ENCODE results near the gene RPL36.
A peak's percentile ranks its signal among the peaks of the same experiment; 100 is the strongest.

RPL36 gene

DNA sequence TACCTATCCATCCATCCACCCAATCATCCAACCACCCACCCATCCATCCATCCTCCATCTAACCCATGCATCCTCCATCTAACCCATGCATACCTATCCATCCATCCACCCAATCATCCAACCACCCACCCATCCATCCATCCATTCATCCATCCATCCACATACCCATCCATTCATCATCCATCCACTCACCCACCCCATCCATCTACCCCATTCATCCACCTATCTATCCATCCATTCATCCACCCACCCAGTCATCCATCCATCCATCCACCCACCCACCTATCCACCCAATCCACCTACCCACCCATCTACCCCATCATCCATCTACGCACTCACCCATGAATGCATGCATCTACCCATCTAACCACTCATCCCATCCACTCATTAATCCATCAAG, 16.3 kb upstream of the RPL36 start:
- no peak for DNase-seq

DNA sequence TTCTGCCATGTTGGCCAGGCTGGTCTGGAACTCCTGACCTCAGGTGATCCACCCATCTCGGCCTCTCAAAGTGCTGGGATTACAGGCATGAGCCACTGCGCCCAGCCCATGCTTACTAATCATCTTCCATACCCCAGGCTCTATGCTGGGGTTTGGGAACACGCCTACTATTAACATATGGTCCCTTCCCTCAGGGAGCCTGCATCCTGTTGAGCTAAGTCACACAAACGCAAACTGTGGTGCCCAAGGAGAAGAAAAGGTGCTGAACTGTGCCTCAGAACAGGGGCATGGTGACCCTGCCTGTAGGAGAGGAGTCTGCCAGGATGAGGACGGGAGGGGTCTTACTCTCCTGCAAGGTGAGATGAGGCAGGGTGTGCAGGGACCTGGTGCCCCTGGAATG, 15.4 kb upstream of the RPL36 start:
- no peak for DNase-seq

DNA sequence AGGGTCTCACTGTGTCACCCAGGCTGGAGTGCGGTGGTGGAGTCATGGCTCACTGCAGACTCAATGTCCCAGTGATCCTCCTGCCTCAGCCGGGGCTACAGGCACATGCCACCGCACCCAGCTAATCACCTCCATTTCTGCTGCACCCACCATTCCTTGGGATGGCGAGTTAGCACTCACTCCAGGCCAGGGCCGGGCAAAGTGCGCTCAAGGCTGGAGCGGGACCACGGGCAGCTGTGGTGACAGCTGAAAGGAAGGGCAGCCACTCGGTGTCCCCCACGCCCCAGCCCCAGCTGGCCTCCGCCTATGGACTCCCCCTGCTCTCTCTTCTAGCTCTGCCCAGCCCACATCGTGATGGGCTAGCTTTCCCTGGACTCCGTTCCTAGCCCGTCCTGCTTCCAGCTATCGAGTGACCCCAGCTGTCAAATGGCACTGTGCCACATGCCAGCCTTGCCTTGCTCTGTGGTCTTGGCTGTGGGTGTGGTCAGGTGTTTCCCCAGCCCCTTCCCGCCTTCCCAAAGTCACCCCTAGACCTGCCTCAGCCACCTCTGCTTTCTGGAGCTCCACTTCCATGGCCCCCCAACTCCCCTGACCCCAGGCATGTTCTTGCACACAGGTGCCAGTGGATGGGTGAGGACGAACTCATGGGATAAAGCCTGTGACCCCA, 13.9 kb upstream of the RPL36 start:
- DNase-seq = no peak

DNA sequence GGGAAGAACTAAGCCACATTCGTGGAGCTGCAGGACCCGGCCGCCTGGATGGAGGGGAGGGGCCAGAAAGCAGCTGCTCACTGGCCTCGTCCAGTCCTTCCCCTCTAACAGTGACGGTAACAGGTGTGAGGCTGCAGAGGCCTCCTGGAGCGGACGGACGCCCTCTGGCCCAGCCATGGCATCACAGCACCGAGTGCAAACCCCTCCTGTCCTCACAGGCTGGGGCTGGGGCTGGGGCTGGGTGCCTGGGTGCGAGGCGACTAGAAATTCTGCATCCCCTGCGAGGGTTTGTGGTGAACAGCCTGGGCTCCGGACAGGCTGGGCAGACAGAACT, 13.4 kb upstream of the RPL36 start:
- DNase-seq = no peak

DNA sequence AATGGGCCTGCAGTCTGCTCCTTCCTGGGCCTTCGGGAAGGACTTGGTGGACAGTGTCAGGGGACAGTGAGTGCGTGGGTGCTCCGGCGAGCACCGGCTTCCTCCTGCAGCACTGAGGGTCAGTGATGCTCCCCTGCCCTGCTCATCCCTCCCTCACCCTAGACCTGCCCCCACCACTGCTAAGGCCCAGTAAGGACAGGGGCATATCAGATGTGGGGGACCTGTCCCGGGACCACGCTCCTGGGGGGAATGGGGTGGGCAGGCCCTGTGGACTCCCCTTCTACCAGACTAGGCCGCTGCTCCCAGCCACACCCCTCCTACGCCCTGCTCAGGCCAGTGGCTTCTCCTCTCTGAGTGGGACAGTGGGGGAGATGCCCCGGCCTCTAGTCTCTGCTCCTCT, 13.0 kb upstream of the RPL36 start:
- no peak for DNase-seq

DNA sequence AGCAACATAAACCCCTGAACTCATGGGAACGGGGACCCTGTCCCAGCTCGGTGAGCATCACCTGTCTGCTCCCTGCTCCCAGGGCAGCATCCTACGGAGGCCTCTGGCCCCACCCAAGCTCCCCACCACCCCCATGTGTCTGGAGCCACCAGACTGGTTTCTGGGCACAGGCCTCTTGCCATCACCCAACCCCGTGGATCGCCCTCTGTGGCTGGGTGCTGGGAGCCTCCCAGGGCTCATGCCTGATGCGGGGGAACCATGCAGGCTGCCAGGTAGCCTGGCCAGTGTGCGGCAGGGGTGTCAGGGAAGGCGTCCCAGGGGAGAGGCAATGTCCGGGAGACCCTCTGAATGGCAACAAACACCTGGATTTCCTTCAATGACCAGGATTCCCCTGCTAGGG, 12.5 kb upstream of the RPL36 start:
- no peak for DNase-seq

DNA sequence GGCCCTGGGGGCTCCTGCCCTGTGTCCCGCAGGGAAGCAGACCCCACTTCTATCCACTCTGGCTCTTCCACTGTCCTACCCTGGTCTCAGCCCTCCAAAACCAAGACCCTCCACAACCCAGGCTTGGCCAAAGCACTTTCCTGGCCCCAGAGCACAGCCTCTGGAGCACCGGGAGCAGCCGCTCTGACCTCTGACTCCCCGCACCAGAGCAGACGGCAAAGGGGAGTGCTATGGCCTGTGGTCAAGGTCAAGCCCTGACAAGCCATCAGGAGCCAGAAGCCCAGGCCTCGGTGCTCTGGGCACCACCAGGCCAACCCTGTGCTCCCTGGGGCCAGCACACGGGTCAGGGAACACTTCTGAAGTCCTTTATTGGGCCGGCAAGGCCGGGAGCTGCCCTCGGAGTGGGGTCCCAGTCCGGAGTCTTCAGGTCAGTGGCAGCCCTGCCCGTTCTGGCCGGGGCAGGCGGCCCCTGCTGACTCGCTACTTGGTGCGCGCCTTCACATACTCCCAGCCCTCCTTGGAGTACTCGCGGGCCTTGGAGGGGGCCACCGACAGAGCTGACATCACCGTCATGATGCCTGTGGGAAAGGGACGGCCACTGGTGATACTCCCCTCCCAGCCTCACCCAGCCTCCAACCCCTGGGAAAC, 11.9 kb upstream of the RPL36 start:
- DNase-seq = no peak

DNA sequence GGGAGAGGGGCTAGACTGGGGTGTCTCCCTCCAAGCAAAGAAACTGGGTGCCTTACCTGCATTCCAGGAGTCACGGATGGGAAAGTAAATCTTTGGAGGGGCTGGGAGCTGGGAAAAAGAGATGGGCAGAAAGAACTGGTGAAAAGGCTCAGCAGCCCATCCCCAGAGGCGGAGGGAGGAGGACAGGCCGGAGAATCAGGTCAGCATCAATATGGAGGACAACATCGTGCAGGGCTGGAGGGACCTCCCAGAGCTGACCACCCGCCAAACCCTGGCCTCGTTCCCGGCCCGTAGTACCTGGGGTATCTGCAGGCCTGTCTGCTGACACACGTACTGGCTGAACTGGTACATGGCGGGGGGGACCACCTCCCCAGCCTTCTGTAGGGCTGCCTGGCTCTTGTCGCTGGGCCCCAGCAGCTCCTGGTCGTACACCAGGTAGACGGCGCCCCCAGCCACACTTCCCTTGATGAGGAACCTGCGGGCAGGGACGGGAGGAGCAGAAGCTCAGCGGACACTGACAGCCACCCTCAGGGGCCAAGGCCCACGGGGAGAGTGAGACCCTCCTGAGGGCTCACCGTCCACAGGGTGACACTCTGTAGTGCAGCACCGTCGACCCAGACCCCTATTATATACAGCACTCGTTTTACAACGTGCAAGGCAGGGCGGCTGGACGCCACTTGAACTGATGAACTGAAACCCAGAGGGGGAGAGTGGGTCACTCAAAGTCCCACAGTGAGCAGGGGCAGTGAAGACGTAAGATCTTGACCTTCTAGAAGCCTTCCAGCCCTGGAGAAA, 10.6 kb upstream of the RPL36 start:
- DNase-seq = peak in 1 of 51 donors; percentile 24

DNA sequence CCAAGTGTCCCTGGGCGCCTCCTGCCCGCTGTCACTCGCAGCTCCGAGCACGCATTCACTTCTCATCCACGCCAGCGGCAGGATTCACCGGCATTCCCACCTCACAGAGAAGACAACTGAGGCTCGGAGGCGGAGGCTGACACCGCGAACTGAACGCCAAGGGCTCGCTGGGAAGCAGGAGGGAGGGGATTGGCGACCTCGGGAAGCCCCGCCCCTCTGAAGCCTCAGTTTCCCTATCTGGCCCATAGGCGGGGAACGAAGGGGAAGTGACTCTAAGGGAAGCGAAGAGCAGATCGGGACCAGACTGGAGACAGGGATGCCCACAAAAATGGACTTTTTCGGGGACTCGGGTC, 10.0 kb upstream of the RPL36 start:
- peak in 18 of 51 donors; percentile 19 to 84 (median 61) for DNase-seq

DNA sequence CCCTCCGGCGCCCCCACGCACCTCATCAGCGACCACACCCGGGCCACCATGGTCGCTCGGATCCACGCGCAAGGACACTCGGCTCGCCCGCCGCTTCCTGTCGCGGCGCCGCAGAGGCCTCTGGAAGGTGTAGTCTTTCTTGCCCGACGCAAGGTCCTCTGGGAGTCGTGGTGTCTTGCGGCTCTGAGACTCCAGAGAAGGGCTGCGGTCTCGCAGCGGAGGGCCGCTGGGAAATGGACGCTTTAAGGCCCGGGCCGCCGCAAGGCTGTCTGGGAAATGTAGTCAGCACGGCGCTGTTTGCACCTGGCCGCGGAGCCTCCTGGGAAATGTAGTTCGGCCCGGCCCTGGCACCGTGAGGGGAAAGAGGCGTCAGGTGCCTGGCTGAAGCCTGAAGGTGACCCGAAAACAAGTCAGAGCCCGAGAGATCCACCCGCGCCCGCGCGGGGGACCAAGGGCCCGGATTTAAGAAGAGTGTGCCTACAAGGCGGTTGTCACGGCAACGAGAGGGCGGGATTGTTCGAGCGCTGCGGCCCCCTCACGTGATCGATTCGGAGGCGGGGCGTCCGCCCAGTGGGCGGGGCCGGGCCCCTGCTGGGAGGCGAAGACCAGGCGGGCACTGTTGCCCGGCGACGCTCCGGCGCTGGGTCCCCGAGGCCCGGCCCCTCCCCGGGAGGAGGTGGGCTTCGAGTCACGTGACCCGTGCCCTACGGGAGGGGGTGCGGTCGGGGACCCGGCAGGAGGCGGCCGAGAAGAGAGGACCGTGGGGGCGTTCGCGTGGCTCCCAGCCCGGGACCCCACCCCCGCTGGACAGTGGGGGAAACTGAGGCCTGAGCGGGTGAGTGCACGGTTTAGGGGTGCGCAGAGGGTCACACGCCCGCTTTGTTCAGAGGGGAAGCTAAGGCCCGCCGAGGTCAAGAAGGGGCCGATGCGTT, 9.4 kb upstream of the RPL36 start, which contains the start of the genes HSD11B1L and MICOS13:
HSD11B1L (plus strand) TSS at position 591 of the 932 bp plus-strand sequence. CDS start 3,806 bp downstream, outside the sequence.
MICOS13 (minus strand) TSS at position 80 of the 932 bp plus-strand sequence; CDS start at position 50, 30 bp downstream.
- DNase-seq = peak; percentile 96 to 100 (median 99)

DNA sequence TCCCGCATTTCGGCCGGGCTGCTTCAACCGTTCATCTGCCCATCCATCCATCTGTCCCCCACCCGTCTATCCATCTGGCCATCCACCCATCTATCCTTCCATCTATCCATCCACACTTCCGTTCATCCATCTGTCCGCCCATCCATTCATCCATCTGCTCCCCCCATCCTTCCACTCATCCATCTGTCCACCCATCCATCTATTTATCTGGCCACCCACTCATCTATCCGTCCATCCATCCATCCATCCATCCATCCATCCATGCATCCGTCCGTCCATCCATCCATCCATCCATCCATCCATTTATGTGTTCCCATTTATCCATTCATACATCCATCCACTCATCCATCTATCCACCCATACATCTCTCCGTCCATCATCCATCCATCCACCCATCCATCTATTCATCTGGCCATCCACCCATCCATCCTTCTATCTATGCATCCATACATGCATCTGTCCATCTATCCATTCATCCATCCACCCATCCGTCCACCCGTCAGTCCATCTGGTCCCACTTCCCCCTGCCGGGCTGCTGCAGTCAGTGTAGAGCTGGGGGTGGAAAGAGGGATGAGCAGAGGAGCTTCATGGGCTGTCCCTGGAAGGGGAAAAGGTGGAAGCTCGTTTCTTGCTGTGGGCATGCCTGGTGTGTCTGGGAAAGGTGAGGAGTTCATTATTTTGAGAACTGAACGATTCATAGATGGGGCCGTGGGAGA, 8.5 kb upstream of the RPL36 start:
- DNase-seq = no peak

DNA sequence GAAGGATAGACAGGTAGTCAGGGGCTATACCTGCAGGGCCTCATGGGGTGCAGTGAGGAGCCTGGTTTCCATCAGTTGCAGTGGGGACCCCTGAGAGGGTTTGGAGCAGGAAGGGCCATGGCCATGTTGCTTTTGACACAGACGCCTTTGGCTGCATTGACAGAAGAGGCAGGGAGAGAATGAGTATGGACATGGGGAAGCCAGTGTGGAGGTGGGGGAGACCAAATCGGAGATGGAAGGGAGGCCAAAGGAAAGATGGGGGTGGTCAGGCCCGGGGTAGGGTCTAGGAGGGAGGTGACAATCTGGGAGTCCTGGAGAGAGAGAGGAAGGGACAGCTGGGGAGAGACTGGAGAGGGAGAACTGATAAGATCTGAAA, 8.0 kb upstream of the RPL36 start:
- no peak for DNase-seq

DNA sequence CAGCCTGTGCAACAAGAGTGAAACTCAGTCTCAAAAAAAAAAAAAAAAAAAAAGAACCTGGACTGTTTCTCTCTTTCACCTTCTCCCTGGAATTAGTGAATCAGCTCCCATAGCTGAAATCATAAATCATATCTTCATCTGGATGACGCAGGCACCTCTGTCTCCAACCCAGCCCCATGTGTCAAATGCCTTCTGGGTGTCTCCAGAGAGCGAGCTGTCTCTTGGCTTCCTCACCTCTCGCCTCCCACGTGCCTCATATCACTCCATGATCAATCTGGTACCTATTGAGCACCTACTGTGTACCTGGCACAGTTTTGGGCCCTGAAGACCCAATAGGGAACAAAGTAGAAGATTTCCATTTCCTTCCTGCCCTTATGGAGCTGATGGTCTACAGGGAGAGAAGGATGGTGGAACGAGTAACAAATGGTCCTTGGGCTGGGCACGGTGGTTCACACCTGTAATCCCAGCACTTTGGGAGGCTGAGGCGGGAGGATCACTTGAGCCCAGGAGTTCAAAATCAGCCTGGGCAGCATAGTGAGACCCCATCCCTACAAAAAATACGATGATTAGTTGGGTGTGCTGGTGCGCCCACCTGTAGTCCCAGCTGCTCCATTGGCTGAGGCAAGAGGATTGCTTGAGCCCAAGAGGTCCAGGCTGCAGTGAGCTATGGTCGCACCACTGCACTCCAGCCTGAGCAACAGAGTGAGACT, 6.8 kb upstream of the RPL36 start:
- DNase-seq = no peak

DNA sequence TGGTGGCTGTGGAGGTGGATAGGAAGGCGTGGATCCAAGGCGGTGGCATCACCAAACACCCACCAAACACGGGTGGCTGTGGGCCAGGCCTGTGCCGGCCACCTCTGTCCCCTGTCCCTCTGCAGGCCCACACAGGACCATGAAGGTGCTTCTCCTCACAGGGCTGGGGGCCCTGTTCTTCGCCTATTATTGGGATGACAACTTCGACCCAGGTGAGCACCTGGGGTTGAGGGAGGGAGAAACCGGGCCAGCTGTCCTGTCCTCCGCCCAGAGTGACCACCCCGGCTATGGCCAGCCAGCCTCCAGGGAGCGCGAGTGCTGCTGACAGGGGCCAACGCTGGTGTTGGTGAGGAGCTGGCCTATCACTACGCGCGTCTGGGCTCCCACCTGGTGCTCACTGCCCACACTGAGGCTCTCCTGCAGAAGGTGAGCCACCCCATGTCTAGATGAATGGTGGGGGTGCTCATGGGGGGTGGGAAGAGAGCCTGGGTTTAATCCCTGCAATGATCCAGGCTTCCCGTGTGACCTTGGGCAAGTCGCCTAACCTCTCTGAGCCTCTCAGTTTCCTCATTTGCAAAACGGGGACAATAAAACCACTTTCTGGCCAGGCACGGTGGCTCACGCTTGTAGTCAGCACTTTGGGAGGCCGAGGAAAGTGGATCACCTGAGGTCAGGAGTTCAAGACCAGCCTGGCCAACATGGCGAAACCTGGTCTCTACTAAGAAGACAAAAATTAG, 5.2 kb upstream of the RPL36 start:
- DNase-seq = no peak

DNA sequence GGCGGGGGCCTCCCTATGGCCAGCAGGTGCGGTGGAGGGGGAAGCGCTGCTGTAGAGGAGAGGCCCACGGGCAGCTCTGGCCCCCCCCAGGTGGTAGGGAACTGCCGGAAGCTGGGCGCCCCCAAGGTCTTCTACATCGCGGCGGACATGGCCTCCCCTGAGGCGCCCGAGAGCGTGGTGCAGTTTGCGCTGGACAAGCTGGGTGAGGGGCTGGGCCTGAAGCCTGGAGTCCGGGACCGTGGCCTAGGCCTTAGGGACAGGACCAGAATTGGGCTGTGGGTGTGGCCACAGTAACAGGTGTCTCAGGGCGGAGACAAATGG, 3.8 kb upstream of the RPL36 start:
- no peak for DNase-seq

DNA sequence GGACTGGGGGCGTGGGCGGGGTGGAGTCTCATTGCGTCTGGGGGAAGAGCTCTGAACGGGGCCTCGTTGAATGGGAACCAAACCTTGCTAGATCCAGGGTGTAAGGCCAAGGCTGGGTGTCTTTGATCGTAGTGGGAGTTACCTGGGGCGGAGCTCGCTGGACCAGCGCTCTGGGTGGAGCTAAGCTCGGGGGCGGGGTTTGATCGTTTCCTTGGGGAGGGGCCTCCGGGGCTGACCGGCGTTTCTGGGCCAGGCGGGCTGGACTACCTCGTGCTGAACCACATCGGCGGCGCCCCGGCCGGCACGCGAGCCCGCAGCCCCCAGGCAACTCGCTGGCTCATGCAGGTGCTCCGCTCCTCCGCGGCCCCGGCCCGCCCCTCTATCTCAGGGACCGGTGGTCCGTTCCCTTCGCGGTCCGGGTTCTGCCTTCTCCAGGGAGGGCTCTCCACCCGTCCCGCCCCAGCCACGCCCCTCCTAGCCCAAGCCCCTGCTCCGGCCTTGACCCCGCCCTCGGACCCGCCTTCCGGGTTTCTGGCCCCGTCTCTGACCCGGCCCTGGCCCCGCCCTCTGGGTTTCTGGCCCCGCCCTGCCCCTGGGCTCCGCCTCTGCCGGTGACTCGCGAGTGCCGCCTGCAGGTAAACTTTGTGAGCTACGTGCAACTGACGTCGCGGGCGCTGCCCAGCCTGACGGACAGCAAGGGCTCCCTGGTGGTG, 3.3 kb upstream of the RPL36 start:
- DNase-seq = peak in 50 of 51 donors; percentile 46 to 96 (median 84)

DNA sequence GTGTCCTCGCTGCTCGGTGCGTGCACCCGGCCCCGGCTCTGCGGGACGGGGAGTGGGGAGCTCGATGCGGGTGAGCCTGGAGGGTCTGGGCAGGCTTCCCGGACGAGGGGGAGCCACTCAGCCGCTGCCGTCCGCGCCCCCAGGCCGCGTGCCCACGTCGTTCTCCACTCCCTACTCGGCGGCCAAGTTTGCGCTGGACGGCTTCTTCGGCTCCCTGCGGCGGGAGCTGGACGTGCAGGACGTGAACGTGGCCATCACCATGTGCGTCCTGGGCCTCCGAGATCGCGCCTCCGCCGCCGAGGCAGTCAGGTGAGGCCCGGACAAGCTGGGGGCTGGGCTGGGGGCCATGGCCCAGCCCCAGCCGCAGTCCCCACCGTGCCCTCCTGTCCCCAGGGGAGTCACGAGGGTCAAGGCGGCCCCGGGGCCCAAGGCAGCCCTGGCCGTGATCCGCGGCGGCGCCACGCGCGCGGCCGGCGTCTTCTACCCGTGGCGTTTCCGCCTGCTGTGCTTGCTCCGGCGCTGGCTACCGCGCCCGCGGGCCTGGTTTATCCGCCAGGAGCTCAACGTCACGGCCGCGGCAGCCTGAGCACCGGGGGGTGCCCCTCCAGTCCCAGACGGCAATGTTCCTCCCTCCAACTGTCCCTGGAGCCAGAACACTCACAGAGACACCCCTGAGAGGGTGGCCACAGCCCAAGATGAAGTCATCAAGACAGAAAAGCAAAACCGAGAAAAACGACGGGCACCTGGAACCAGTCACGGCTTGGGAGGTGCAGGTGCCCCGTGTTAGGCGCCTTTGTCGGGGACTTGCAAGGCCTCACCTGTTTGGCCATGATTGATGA, 2.5 kb upstream of the RPL36 start:
- DNase-seq = no peak
